CD1c-positive myeloid dendritic cell (primary cell): ENCODE data around the gene PRPF19.

ENCODE experiments used
- DNase-seq: peaks from one replicate; pipeline ENCODE4 v3.0.0-alpha.2; 2016; ENCODE audit errors: extremely low spot score

Gene PRPF19

DNA sequence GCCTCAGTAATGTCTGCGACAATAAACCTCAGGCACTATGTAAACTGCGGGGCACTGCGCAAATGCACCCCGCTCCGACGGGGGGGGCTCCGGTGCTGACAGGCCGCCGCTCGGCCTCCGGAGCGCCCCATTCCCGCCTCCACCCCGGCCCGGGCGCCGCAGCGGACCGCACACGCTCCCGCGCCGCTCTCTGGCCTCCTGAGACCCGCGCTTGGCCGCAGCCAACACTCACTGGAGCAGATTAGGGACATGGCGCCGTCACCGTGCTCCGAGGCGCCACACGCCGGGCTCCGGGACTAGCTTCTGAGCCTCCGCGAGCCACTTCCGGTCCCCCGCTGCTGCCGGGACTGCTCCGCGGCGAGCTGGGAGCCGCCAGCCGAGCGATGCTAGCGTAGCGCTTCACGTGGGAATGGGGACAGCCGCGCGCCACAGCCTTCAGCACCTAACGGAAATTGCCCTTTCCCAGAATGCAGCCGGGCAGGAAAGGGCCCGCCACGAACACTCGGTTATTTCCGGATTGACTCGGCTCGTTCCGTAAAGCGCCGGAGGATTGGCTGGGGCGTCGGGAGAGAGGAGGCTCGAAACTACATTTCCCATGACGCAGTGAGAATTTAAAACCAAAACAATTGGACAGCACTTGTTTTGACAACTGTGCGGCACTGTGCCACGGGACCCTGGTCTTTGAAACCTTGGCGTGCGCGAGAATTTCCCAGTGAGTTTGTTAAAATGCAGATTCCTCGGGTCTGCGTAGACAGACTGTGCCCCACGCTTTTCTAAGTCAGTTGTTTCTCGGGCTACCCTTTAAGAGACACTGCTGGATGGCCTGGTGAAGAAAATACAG, at the start of gene PRPF19:
Gene PRPF19 (minus strand): TSS at position 454 of the 841 bp plus-strand sequence. CDS start 203 bp downstream, at position 251.
- peak; percentile 100 for DNase-seq

GRCh38 chr11:60955571-60955970, 49.2 kb upstream of the PRPF19 start:
- DNase-seq = peak; percentile 90

GRCh38 chr11:60954421-60954820, 48.0 kb upstream of the PRPF19 start:
- DNase-seq = peak; percentile 94

- DNase-seq = peak; percentile 94
These were observed 47.4 kb upstream of the PRPF19 start for GRCh38 chr11:60953781-60954180.

DNA sequence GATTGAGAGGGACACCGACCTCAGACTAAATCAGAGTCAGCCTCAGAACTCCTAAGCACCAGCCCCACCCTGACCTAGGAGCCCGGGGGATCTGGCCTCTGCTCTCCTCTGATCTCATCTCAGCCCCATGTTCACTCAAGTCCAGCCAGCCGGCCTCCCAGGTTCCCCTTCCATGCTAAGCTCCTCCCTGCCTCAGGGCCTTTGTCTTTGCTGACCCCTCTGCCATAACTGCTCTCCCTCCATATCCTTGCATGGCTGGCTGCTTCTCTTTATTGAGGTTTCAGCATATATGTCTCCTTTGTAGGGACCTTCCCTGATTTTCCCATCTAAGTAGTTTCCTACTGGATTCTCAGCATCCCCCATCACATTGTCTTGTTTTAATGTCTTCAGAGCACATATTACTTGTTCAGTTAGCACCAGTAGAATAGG, 46.4 kb upstream of the PRPF19 start:
- no peak for DNase-seq

- DNase-seq = peak; percentile 95
These were observed 45.7 kb upstream of the PRPF19 start, which contains the start of gene SLC15A3 for GRCh38 chr11:60951904-60952741. Gene SLC15A3 (minus strand): TSS chr11:60952176. CDS start chr11:60951551, 625 bp downstream.

- DNase-seq = no peak
These were observed 45.2 kb upstream of the PRPF19 start for GRCh38 chr11:60951606-60951903.

DNA sequence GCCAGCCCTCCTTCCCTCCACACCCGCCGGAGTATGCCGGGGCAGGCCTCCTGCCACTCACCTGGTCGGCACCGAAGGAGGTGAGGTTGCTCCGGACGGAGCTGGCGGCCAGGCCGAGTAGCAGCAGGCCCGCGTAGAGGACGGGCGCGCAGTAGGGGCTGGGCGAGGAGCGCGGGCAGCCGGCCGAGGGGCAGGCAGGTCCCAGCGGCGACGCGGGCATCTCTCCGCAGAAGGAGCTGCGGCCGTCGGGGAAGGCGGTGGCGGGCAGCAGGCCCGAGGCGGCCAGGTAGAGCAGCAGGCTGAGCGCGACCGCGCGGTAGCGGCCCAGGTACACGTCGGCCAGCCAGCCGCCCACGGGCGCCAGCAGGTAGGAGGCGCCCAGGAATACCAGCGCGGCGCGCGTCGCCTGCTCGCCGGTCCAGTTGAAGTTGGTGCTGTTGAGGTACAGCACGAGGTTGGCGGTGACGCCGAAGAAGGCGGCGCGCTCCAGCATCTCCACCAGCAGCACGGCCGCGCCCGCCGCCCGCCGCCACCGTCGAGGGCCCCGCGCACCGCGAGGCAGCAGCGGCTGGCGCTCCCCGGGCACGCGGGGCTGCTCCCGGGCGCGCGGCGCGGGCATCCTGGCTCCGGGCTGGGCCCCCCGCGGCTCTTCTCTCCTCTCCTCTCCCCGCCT, 44.7 kb upstream of the PRPF19 start:
- peak; percentile 57 for DNase-seq

GRCh38 chr11:60950024-60950423, 43.6 kb upstream of the PRPF19 start:
- DNase-seq = no peak

- no peak for DNase-seq
These were observed 41.9 kb upstream of the PRPF19 start for GRCh38 chr11:60948250-60948649.

DNA sequence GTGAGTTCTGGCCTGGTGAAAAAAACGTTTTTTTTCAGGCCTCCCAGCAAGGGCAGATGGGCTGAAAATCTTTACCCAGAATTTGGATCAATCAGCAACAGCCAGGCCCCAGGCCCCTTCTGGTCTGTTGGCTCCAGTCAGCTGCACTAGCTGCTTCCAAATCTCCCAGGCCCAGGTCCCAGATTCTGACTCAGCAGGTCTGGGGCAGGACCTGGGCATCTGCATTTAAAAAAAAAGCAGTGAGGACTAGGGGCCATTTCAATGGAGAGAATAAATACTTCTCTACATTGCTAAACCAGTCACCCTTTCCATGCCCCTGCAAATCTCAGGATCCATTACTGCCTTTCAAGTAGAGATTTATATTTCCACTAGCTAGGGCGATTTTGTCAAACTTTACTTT, 41.3 kb upstream of the PRPF19 start:
- DNase-seq = no peak

- no peak for DNase-seq
These were observed 40.3 kb upstream of the PRPF19 start for GRCh38 chr11:60946601-60947264.

DNA sequence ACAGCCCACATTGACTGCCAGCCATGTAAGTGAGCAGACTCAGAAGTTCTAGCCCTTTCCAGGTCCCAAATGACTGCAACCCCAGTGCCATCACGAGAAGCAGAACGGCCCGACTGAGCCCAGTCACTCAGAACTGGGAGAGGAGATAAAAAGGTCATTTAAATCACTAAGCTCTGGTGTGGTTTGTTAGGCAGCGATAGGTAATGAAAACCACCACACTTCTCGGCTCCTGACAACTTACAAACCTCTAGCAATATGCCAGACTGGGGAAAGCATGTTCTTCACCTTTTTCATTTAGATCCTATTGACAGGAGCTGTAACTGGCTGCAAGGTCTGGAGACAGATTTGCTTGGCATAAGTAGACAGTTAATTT, 38.9 kb upstream of the PRPF19 start:
- DNase-seq = no peak

DNA sequence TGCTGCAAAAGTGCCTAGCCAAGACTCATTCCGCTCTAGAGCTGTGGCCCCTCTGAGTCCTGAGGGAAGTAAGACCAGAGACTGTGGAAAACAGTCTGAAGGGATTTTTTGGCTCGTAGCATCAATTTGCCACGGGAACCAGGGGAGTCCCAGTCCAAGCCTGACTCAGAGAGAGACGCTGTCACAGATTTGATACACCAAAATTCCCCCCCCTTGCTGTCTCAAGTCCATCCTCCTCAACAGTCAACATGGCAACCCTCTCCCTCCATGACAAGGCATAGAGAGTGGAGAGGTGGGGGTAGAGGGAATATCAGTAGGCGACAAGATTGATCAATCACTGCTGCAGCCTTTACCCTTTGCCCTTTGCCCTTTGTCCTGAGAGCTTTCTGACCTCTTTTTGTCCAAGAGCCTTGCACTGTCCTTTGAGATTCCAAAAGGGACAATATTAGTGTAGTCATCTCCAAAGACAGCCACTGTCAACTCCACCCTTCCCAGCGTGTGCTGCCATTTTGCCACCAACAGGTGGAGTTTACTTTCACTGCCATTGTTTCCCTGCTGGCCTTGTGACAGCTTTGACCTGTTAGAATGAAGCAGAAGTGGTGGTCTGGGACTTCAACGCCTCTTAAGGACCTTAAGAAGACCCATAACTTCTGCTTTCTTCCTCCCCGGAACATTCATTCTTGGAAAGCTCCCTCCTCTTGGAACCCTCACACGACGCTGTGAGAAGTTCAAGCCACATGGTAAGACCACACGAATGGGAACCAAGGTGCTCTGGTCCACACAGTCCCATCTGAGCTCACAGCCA, 38.3 kb upstream of the PRPF19 start:
- DNase-seq = peak; percentile 89

GRCh38 chr11:60942970-60943565, 36.7 kb upstream of the PRPF19 start:
- DNase-seq = no peak

DNA sequence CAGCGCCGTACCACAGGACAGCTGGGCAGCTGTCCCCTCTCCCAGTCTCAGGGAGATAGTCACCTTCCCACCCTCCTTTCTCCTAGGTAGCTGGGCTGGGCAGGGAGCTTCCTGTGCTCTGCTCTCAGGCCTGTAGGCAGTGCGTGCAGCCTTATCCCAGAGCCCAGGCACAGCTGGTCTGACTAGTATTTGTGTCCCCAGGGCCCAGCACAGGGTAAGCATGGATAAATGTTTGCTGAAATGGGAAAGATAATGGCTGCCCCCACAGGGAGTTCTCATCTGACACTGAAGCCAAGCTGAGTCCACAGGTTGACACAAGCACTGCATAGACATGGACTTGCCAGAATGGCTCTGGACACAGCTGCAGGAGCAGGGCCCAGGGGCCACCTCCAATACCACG, 35.8 kb upstream of the PRPF19 start:
- no peak for DNase-seq

DNA sequence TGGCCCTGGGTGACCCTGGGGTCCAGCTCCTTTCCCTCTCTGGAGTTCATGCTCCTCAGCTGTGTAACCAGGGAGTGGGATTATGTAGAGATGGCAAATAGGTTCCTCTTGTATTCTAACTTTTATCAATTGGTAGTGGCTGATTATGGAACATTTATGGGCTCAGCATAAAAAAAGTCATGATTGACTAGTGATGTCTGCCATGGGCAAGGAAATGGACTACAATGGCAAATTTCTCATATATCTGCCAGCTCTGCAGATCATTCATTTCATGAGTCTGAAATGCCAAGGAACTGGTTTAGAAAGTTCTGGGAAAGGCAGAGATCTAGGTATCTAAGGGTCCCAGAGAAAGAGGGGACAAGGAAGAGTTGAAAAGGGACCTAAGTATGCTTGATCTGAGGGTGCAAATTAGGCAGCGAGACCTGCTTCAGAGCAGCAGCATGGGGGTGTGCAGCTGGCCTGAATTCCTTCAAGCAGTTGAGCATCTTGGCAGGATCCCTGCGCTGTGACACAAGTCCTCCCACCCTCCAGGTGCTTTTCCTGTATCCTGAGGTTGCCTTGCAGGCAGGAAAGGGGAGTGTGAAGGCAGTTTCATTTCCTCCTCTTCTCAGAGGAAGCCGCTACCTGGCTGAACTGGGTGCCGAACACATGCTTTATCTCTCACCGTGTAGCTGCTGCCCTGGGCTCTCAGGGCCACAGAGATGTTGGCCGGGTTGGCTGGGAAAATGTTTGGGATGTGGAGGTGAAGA, 35.2 kb upstream of the PRPF19 start:
- no peak for DNase-seq

- no peak for DNase-seq
These were observed 33.5 kb upstream of the PRPF19 start for GRCh38 chr11:60939855-60940254.

GRCh38 chr11:60939301-60939700, 32.9 kb upstream of the PRPF19 start:
- no peak for DNase-seq

DNA sequence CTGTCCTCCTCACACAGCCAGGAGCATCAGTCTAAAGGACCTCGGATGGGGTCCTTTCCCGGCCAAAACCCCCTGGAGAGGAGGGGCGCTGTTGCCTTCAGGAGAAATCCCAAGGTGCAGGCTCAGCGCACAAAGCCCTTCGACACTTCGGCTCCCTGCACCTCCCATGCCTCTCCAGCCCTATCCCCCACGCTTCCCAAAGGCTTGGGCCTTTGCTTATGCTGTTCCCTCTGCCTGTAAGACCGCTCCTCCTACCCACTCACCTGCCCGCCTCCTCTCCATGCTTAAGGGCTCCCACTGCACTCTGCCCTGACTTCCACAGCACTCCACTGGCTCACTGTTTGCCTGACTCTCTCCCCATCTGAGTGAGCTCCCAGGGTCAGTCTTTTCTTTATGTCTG, 32.1 kb upstream of the PRPF19 start:
- DNase-seq = no peak
